PFSK-1 (cell line): Measurements from ENCODE around the gene SNX3.

Source experiments
- FOXP2 ChIP-seq: optimal IDR thresholded peaks from 2 replicates; pipeline ENCODE3; 2011; ENCODE audit warnings: borderline replicate concordance, control low read depth, inconsistent platforms; ENCODE audit not compliant: insufficient read depth; ENCODE audit errors: extremely low read length, extremely low read depth
- TAF1 ChIP-seq: IDR thresholded peaks from 2 replicates; pipeline ENCODE4 v1.6.1; 2012; ENCODE audit warnings: low read length, control low read depth, borderline replicate concordance; ENCODE audit not compliant: insufficient read depth
- TF ChIP-seq, protein P1 (sequence below), 2 experiments: IDR thresholded peaks; 2 replicates each; pipeline versions ENCODE4 v1.6.1 to v1.8.0; 2011 to 2012; ENCODE audit warnings: low read depth in 2 of 2, low read length in 2 of 2, control low read depth in 1 of 2, inconsistent platforms in 1 of 2, mild to moderate bottlenecking in 1 of 2, moderate library complexity in 1 of 2; ENCODE audit not compliant: insufficient read depth in 1 of 2

DNA sequence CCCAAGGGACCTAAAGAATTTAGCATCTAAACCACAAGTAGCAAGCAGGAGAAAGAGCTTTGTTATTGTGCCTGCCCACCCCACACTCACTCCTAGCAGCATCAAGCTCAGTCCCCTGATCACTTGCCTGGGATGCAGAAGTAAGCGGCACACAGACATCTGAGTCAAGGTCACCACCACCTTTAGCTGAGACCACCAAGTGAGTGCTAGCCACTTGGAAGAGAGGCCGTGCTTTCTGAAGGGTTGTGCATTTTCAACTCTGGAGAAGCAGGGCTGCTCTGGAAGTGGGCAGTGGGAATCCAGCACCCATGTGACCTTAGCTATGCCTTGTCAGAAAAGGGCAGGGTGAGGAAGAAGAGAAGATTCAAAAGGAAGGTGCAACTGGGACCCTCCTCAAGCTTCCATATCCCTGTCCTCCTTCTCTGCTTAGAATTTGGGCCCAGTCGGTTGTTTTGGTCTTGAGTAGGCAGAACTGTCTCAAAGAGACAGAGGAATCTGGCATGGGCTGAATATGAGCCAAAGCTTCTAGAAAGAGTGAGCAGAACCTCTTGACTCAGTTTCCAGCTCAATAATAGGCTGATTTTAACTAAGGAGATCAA is 88.8 kb downstream of the SNX3 start:
- TF ChIP-seq FOXP2 (no peak), TAF1 (no peak)
- TF ChIP-seq, protein P1, sequence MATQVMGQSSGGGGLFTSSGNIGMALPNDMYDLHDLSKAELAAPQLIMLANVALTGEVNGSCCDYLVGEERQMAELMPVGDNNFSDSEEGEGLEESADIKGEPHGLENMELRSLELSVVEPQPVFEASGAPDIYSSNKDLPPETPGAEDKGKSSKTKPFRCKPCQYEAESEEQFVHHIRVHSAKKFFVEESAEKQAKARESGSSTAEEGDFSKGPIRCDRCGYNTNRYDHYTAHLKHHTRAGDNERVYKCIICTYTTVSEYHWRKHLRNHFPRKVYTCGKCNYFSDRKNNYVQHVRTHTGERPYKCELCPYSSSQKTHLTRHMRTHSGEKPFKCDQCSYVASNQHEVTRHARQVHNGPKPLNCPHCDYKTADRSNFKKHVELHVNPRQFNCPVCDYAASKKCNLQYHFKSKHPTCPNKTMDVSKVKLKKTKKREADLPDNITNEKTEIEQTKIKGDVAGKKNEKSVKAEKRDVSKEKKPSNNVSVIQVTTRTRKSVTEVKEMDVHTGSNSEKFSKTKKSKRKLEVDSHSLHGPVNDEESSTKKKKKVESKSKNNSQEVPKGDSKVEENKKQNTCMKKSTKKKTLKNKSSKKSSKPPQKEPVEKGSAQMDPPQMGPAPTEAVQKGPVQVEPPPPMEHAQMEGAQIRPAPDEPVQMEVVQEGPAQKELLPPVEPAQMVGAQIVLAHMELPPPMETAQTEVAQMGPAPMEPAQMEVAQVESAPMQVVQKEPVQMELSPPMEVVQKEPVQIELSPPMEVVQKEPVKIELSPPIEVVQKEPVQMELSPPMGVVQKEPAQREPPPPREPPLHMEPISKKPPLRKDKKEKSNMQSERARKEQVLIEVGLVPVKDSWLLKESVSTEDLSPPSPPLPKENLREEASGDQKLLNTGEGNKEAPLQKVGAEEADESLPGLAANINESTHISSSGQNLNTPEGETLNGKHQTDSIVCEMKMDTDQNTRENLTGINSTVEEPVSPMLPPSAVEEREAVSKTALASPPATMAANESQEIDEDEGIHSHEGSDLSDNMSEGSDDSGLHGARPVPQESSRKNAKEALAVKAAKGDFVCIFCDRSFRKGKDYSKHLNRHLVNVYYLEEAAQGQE (IDR thresholded peaks at IDR 0.05; ENCODE audit: insufficient read depth in 1 of 2, low read depth in 2 of 2, low read length in 2 of 2), result no peak
